Psoas muscle (tissue), 8 donors: ENCODE measurements around the gene LSP1. TPM values are rescaled to one million over a fixed set of nuclear protein-coding genes. Genes with fewer than 3 reads are reported as not detected.

Experiments
- ATAC-seq, 4 donors: fragments of 200-7000 bp; cut with Tn5 transposase; one replicate each; pipeline ENCODE4 v1.9.1; 2020; ENCODE audit warnings: moderate library complexity in 3 of 4, mild to moderate bottlenecking in 2 of 4
- DNase-seq, 2 donors: peaks; one replicate each; pipeline ENCODE4 v3.0.0-alpha.2; 2020
- H3K27ac ChIP-seq: fragments of 200-600 bp; one replicate; pipeline ENCODE4 v1.8.0; 2022
- H3K27me3 ChIP-seq, 3 donors: fragments of 200-600 bp in 1 of 3; one replicate each; pipeline versions ENCODE4 v1.6.1 to v1.8.0; 2013 to 2022; ENCODE audit warnings: low read length in 2 of 3, mild to moderate bottlenecking in 2 of 3, moderate library complexity in 1 of 3; ENCODE audit not compliant: insufficient read depth in 3 of 3
- H3K36me3 ChIP-seq, 2 donors: fragments of 200-600 bp in 1 of 2; one replicate each; pipeline versions ENCODE4 v1.6.1 to v1.8.0; 2013 to 2022; ENCODE audit warnings: low read depth in 1 of 2, mild to moderate bottlenecking in 1 of 2, moderate library complexity in 1 of 2; ENCODE audit not compliant: insufficient read depth in 1 of 2
- H3K4me1 ChIP-seq: fragments of 200-600 bp; one replicate; pipeline ENCODE4 v1.8.0; 2022
- H3K4me3 ChIP-seq: fragments of 200-600 bp; one replicate; pipeline ENCODE4 v1.8.0; 2022; ENCODE audit warnings: mild to moderate bottlenecking
- H3K9me3 ChIP-seq: fragments of 200-600 bp; one replicate; pipeline ENCODE4 v1.8.0; 2022
- CTCF ChIP-seq: fragments of 200-600 bp; IDR thresholded peaks from one replicate; pipeline ENCODE4 v1.8.0; 2022; ENCODE audit warnings: antibody characterized with exemption
- WGBS, 3 donors: extraction: QIAGEN DNeasy Blood & Tissue Kit; methylation state at CpG; one replicate each; pipeline versions ENCODE4 v1.1.6 to v1.1.7; 2013; 5-methylcytosine and 5-hydroxymethylcytosine counted together
- intact Hi-C, 2 donors: fragments of 100-400 bp; cut with DNase I; formaldehyde crosslinking; loops; one replicate each; pipeline versions ENCODE4 v1.11.0 to v1.14.2; 2022
- polyA plus RNA-seq, 3 donors: library from polyadenylated mRNA; stranded (reverse); fragments of 200-250 nt; gene quantifications; one replicate each; pipeline ENCODE4 v1.2.3, GENCODE V29; 2013
- total RNA-seq, 4 donors: library from RNA; stranded (reverse); fragmentation: NEBNext Ultra II Directional in 2 of 4; extraction: Animal tissue kit (Norgen Biotek cat#: 25700) in 2 of 4; gene quantifications; one replicate each; pipeline versions ENCODE4 v1.2.1 to v1.2.4, GENCODE V29; 2021 to 2023
- donor health status: healthy with polysubstance abuse.
- donor health status: DM: no; HTN: no; CAD: no; lungs with moderate emphysema.
- donor health status: Bipolar disorder and iron deficiency.
- donor health status: healthy.
- donor health status: DM: yes; HTN: yes; CAD: no.
- donor health status: DM: no; HTN: no; CAD: no.
- donor health status: DM: no; HTN: no; CAD: no.
- donor health status: DM: yes; HTN: yes; CAD: no.

Gene LSP1
- total and polyA plus RNA-seq, 7 donors: 7.5 to 27.1 (median 14.4) TPM

DNA sequence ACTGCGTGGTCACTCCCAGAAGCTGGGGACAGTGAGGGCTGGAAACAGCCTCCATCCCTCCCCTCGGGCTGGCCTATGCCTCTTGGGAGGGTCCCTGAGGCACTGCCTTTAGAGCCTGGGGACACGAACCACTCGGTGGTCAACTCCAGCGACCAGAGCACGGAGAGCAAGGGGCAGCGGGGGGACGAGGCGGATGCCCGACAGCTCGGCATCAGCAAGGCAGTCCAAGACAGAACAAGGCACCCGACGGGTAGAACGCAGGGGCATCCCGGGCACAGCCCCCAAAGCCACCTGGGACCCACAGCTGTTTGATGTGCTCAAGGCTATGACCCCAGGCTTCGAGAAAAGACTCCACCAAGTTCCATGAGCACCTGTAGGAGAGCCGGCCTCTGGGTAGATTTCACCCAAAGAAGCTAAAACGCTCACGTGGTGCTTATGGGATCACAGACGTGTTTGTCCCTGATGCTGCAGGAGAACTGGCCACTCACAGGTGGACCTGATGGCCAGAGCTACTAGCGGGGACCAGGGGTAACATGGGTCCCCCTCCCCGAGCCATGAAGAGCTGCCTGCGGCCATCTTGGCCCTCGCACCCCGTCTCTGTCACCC lies 510 bp upstream of the LSP1 start:
- H3K9me3 ChIP-seq: no peaks in the 10 kb centered on the region
- peaks cover 12% of the 10 kb centered on the region for H3K4me1 ChIP-seq
- H3K4me3 ChIP-seq: no peak overlapping the region
- 90 to 93% (median 91%) methylated on average over 24 to 25 of the region's 25 CpGs for WGBS, 3 donors
- no peak overlapping the region for H3K27ac ChIP-seq
- ATAC-seq: no peak
- TF ChIP-seq CTCF: no peak
- H3K27me3 ChIP-seq: no peaks in the 10 kb centered on the region
- DNase-seq: peak in 1 of 2 donors; percentile 36
- H3K36me3 ChIP-seq: no peaks in the 10 kb centered on the region
- intact Hi-C loops: no loop called here

GRCh38 chr11:1853376-1854131 lies 670 bp downstream of the LSP1 start:
- ATAC-seq (peak in 3 of 4 donors; percentile 56 to 62 (median 58)), DNase-seq (no peak)
- peak overlapping the region; percentile 34 for H3K4me3 ChIP-seq
- no peaks in the 10 kb centered on the region for H3K27me3 ChIP-seq
- 42 to 70% (median 63%) methylated on average over 19 of the region's 19 CpGs for WGBS, 3 donors
- peak overlapping the region; percentile 26 for H3K27ac ChIP-seq
- no peaks in the 10 kb centered on the region for H3K9me3 ChIP-seq
- TF ChIP-seq CTCF: no peak
- peaks cover 12% of the 10 kb centered on the region for H3K4me1 ChIP-seq
- H3K36me3 ChIP-seq: no peaks in the 10 kb centered on the region
- intact Hi-C loops: no loop called here

- H3K9me3 ChIP-seq: no peaks in the 10 kb centered on the region
- H3K27me3 ChIP-seq: no peaks in the 10 kb centered on the region
- no peaks in the 10 kb centered on the region for H3K36me3 ChIP-seq
- TF ChIP-seq CTCF: no peak
- peak overlapping the region; percentile 34 for H3K4me3 ChIP-seq
- H3K27ac ChIP-seq: peak overlapping the region; percentile 26
- ATAC-seq (peak; percentile 38 to 72 (median 68)), DNase-seq (peak in 1 of 2 donors; percentile 77)
- 52 to 77% (median 56%) methylated on average over 25 to 27 of the region's 27 CpGs for WGBS, 3 donors
- H3K4me1 ChIP-seq: peaks cover 12% of the 10 kb centered on the region
- intact Hi-C loops: no loop called here
These were observed 1.5 kb downstream of the LSP1 start for GRCh38 chr11:1854132-1854948.

- Histone ChIP-seq H3K4me3 (no peak overlapping the region), H3K27me3 (no peaks in the 10 kb centered on the region), H3K4me1 (peaks cover 12% of the 10 kb centered on the region), H3K27ac (no peak overlapping the region), H3K36me3 (no peaks in the 10 kb centered on the region), H3K9me3 (no peaks in the 10 kb centered on the region)
- intact Hi-C loops: no loop called here
- DNase-seq: no peak
- peak in 3 of 4 donors; percentile 7 to 61 (median 55) for ATAC-seq
- WGBS, 3 donors: 37 to 57% (median 44%) methylated on average over 26 of the region's 26 CpGs
- TF ChIP-seq CTCF: no peak
These were observed 2.3 kb downstream of the LSP1 start for GRCh38 chr11:1854949-1855885.
